GM23338 (cell line): ENCODE data around the gene LRRC28. TPM values are rescaled to one million over a fixed set of nuclear protein-coding genes. Genes with fewer than 3 reads are reported as not detected.

ENCODE experiments used
- ATAC-seq: fragments of 200-7000 bp; cut with Tn5 transposase; 3 replicates; pipeline ENCODE4 v1.9.1; 2020
- DNase-seq: peaks from one replicate; pipeline ENCODE4 v3.0.0-alpha.2; 2015; ENCODE audit warnings: low spot score
- H2AFZ ChIP-seq: fragments of 200-600 bp; sonication (generic); 2 replicates; pipeline ENCODE4 v1.8.0; 2016; ENCODE audit warnings: antibody characterized with exemption, mild to moderate bottlenecking, moderate library complexity
- H3F3A ChIP-seq: fragments of 200-600 bp; sonication (generic); replicated peaks from 2 replicates; pipeline ENCODE4 v1.8.0; 2017; ENCODE audit warnings: antibody characterized with exemption, mixed run types, low read depth
- H3K27ac ChIP-seq: fragments of 200-600 bp; sonication (generic); 2 replicates; pipeline ENCODE4 v1.6.1; 2016; ENCODE audit warnings: low read depth
- H3K27me3 ChIP-seq: fragments of 200-600 bp; sonication (generic); 2 replicates; pipeline ENCODE4 v1.8.0; 2016; ENCODE audit warnings: mild to moderate bottlenecking, mixed run types, moderate library complexity; ENCODE audit not compliant: insufficient read depth
- H3K36me3 ChIP-seq: fragments of 200-600 bp; sonication (generic); 2 replicates; pipeline ENCODE4 v1.8.0; 2016; ENCODE audit warnings: mild to moderate bottlenecking; ENCODE audit not compliant: insufficient read depth
- H3K4me1 ChIP-seq: fragments of 200-600 bp; sonication (generic); 2 replicates; pipeline ENCODE4 v1.8.0; 2016; ENCODE audit warnings: mild to moderate bottlenecking, moderate library complexity; ENCODE audit not compliant: insufficient read depth
- H3K4me2 ChIP-seq: fragments of 200-600 bp; sonication (generic); 2 replicates; pipeline ENCODE4 v1.7.1; 2017; ENCODE audit warnings: mixed run types
- H3K4me3 ChIP-seq: fragments of 200-600 bp; sonication (generic); 2 replicates; pipeline ENCODE4 v1.6.1; 2016; ENCODE audit warnings: mixed run types
- H3K79me2 ChIP-seq: fragments of 200-600 bp; sonication (generic); replicated peaks from 2 replicates; pipeline ENCODE4 v1.8.0; 2017; ENCODE audit warnings: mild to moderate bottlenecking; ENCODE audit not compliant: insufficient read depth
- H3K9me2 ChIP-seq: fragments of 200-600 bp; sonication (generic); 2 replicates; pipeline ENCODE4 v1.8.0; 2017; ENCODE audit not compliant: insufficient read depth
- H4K20me1 ChIP-seq: fragments of 200-600 bp; sonication (generic); replicated peaks from 2 replicates; pipeline ENCODE4 v1.8.0; 2017; ENCODE audit warnings: mild to moderate bottlenecking; ENCODE audit not compliant: insufficient read depth
- H3K27ac Mint-ChIP-seq: 2 replicates; pipeline ENCODE4 v1.8.0; 2020; ENCODE audit warnings: inconsistent platforms, mild to moderate bottlenecking, moderate library complexity, mixed read lengths
- H3K27me3 Mint-ChIP-seq: 3 replicates; pipeline ENCODE4 v1.8.0; 2022; ENCODE audit warnings: low read depth, mild to moderate bottlenecking, moderate library complexity, mixed read lengths, inconsistent platforms; ENCODE audit not compliant: insufficient read depth, poor library complexity
- H3K36me3 Mint-ChIP-seq: 3 replicates; pipeline ENCODE4 v1.8.0; 2021; ENCODE audit warnings: low read depth, mild to moderate bottlenecking, inconsistent platforms, moderate library complexity, mixed read lengths
- H3K4me1 Mint-ChIP-seq: 3 replicates; pipeline ENCODE4 v1.8.0; 2020; ENCODE audit warnings: mild to moderate bottlenecking, inconsistent platforms, mixed read lengths
- H3K4me3 Mint-ChIP-seq: 3 replicates; pipeline ENCODE4 v1.8.0; 2021; ENCODE audit warnings: moderate library complexity, mild to moderate bottlenecking, inconsistent platforms, mixed read lengths
- H3K9me3 Mint-ChIP-seq: 3 replicates; pipeline ENCODE4 v1.8.0; 2020; ENCODE audit warnings: moderate library complexity, mild to moderate bottlenecking, inconsistent platforms, mixed read lengths
- EZH2 ChIP-seq: fragments of 200-600 bp; sonication (generic); IDR thresholded peaks from one replicate; pipeline ENCODE4 v1.8.0; 2017; ENCODE audit warnings: antibody characterized with exemption, mild to moderate bottlenecking, low read depth; ENCODE audit not compliant: unreplicated experiment
- EZH2phosphoT487 ChIP-seq: fragments of 200-600 bp; sonication (generic); IDR thresholded peaks from one replicate; pipeline ENCODE4 v1.8.1; 2018; ENCODE audit warnings: antibody characterized with exemption; ENCODE audit not compliant: unreplicated experiment
- JUNB ChIP-seq: IDR thresholded peaks from one replicate; pipeline ENCODE4 v1.6.1; 2016; ENCODE audit warnings: antibody characterized with exemption; ENCODE audit not compliant: unreplicated experiment
- POLR2AphosphoS5 ChIP-seq: IDR thresholded peaks from 2 replicates; pipeline ENCODE4 v1.6.1; 2016; ENCODE audit warnings: antibody characterized with exemption, low read depth
- STAT1 ChIP-seq: IDR thresholded peaks from one replicate; pipeline ENCODE4 v1.6.1; 2016; ENCODE audit warnings: antibody characterized with exemption; ENCODE audit not compliant: unreplicated experiment
- ZNF331 ChIP-seq: fragments of 250-450 bp; sonication (Bioruptor Pico); IDR thresholded peaks from 2 replicates; pipeline ENCODE4 v1.5.0; 2020; ENCODE audit warnings: low read depth, mild to moderate bottlenecking, moderate library complexity
- long read RNA-seq: library from polyadenylated mRNA; unstranded; transcript quantifications from one replicate; pipeline ENCODE4 v2.0.0, GENCODE V29; 2020; ENCODE audit not compliant: unreplicated experiment
- polyA plus RNA-seq: library from polyadenylated mRNA; unstranded; fragments of >200 nt; fragmentation: Nextera tagmentation; extraction: Ambion mirVana; gene quantifications from 2 replicates; pipeline ENCODE4 v1.2.1, GENCODE V29; 2016
- total RNA-seq: library from RNA; depleted of rRNA; stranded (reverse); fragments of >200 nt; shearing (Covaris generic); gene quantifications from 2 replicates; pipeline ENCODE4 v1.2.3, GENCODE V29; 2014; rRNA removed
- TF ChIP-seq, protein P1 (sequence below), 2 experiments: fragments of 200-600 bp in 1 of 2; sonication (generic) in 1 of 2; conservative IDR thresholded peaks; 2 replicates each; pipeline versions ENCODE4 v1.5.1 to v1.6.1; 2016 to 2017; ENCODE audit warnings: antibody characterized with exemption in 2 of 2, low read depth in 2 of 2, mild to moderate bottlenecking in 2 of 2, moderate library complexity in 1 of 2
- TF ChIP-seq, protein P2 (sequence below): fragments of 250-450 bp; sonication (Bioruptor Pico); IDR thresholded peaks from 2 replicates; pipeline ENCODE4 v1.5.0; 2020; ENCODE audit warnings: mild to moderate bottlenecking, moderate library complexity
- TF ChIP-seq, protein P3 (sequence below): IDR thresholded peaks from 2 replicates; pipeline ENCODE4 v1.6.1; 2016; ENCODE audit warnings: antibody characterized with exemption

Gene LRRC28
- total RNA-seq: 26.7 and 28.4 TPM in 2 replicates
- 12.2 and 12.9 TPM in 2 replicates for polyA plus RNA-seq
- long read RNA-seq, full-length matches to known transcripts: 7 of 13 reads
- long read RNA-seq, partial matches to known transcripts: 0 of 13 reads
- long read RNA-seq, other reads (novel, unspliced or antisense): 6 of 13 reads

DNA sequence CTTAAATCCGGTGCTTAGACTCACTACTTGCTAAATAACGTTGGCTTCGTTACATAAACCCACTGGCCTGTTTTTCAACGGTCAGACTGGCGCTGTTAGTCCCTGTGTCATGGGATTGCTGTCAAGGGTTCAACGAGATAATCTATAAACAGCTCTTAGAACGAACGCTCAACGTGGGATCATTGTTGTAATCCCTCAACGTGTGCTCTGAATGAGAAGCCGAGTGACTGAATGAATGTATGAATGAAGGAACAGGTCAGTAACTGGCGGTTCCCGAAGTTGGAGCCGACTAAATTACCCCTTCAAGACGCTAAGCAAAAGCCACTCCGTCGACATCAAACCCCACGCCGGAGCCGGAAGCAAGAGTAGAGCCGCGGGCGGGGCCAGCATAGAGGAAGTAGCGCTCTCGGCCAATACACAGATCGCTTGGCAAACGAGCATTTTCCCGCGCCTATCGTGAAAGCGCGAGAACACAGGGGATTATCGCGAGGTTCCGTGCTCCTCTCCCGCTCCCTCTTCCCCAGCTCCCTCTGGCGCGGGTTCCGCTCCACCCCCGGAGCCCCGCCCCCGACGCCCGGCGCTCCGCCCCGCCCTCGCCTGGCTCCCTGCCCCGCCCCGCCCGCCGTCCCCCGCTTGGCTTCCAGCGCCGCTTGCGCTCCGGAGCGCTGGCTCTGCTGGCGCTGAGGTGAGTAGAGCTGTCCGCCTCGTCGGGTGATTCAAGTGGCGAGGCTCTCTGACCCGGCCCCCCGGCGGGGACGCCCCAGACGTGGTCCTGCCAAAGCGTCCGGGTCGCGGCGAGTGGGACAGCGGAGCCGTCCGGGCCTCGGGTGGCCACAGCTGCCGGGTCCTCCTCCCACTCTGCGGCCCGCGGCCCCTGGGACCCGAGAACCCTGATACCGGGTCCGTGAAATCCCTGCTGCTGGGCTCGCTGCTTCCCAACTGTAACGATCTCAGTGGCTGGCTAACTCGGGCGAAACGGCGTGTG is at the start of gene LRRC28:
LRRC28 (plus strand) TSS at position 625 of the 985 bp plus-strand sequence. CDS start 4,477 bp downstream, outside the sequence.
- Histone ChIP-seq H3K4me3 (peak within 1 kb of the TSS; percentile 76), H3K4me1 (peaks cover 10% of the 10 kb centered on the region; the same call in 1 of the 2 replicates), H3K79me2 (peaks cover 30% of the 10 kb centered on the region), H3K4me2 (peak within 1 kb of the TSS; percentile 88), H3K27ac (peak within 1 kb of the TSS; percentile 82), H2AFZ (peak within 1 kb of the TSS; percentile 66; the same call in 1 of the 2 replicates), H3K36me3 (no peaks in the 10 kb centered on the region), H3K9me2 (no peaks in the 10 kb centered on the region), H3K27me3 (no peaks in the 10 kb centered on the region), H4K20me1 (no peaks in the 10 kb centered on the region), H3F3A (peaks cover 5% of the 10 kb centered on the region; the same call in 1 of the 2 replicates)
- Mint-ChIP-seq H3K4me1 (peaks cover 15% of the 10 kb centered on the region), H3K36me3 (no peaks in the 10 kb centered on the region), H3K27ac (peak within 1 kb of the TSS; percentile 96), H3K9me3 (no peaks in the 10 kb centered on the region), H3K27me3 (peaks cover 3% of the 10 kb centered on the region), H3K4me3 (no peak within 1 kb of the TSS; the same call in 2 of the 3 replicates)
- DNase-seq (peak; percentile 100), ATAC-seq (peak; percentile 94)
- TF ChIP-seq POLR2AphosphoS5 (peak; percentile 90), JUNB (no peak)

DNA sequence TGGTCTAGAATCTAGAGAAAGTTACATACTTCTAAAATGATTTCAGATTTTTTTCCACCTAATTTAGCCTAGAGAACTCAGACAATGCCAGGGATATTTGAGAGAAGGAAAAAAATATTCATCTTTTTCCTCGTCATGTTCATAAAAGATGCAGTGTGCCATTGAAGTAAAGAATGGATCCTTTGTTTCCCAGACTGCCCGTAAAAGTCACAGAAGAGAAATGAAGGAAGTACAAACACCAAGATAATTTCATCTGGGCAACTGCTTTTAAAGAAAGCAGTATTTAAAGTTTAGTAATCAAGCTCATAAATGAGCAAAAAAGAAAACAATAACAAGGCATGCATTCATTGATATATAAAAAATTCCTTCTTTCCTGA is 49.1 kb upstream of the LRRC28 start:
- H2AFZ ChIP-seq: no peak overlapping the region
- H3K4me3 ChIP-seq: no peak overlapping the region
- H3K27ac ChIP-seq: no peak overlapping the region
- ATAC-seq (no peak), DNase-seq (no peak)
- Mint-ChIP-seq H3K4me1 (no peaks in the 10 kb centered on the region), H3K36me3 (peaks cover 15% of the 10 kb centered on the region), H3K27ac (no peak overlapping the region), H3K9me3 (no peaks in the 10 kb centered on the region), H3K4me3 (no peak overlapping the region), H3K27me3 (peaks cover under 1% of the 10 kb centered on the region)
- H3K4me1 ChIP-seq: no peaks in the 10 kb centered on the region
- no peaks in the 10 kb centered on the region for H4K20me1 ChIP-seq
- no peaks in the 10 kb centered on the region for H3K79me2 ChIP-seq
- no peaks in the 10 kb centered on the region for H3K27me3 ChIP-seq
- no peak overlapping the region for H3K4me2 ChIP-seq
- H3K9me2 ChIP-seq: no peaks in the 10 kb centered on the region; the same call in 1 of the 2 replicates
- peaks cover 5% of the 10 kb centered on the region; the same call in 1 of the 2 replicates for H3K36me3 ChIP-seq
- H3F3A ChIP-seq: no peaks in the 10 kb centered on the region
- no peak for TF ChIP-seq STAT1
- TF ChIP-seq, protein P1, sequence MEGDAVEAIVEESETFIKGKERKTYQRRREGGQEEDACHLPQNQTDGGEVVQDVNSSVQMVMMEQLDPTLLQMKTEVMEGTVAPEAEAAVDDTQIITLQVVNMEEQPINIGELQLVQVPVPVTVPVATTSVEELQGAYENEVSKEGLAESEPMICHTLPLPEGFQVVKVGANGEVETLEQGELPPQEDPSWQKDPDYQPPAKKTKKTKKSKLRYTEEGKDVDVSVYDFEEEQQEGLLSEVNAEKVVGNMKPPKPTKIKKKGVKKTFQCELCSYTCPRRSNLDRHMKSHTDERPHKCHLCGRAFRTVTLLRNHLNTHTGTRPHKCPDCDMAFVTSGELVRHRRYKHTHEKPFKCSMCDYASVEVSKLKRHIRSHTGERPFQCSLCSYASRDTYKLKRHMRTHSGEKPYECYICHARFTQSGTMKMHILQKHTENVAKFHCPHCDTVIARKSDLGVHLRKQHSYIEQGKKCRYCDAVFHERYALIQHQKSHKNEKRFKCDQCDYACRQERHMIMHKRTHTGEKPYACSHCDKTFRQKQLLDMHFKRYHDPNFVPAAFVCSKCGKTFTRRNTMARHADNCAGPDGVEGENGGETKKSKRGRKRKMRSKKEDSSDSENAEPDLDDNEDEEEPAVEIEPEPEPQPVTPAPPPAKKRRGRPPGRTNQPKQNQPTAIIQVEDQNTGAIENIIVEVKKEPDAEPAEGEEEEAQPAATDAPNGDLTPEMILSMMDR (conservative IDR thresholded peaks at IDR 0.05; ENCODE audit: low read depth in 2 of 2): no peak
- no peak for TF ChIP-seq POLR2AphosphoS5
- TF ChIP-seq, protein P2, sequence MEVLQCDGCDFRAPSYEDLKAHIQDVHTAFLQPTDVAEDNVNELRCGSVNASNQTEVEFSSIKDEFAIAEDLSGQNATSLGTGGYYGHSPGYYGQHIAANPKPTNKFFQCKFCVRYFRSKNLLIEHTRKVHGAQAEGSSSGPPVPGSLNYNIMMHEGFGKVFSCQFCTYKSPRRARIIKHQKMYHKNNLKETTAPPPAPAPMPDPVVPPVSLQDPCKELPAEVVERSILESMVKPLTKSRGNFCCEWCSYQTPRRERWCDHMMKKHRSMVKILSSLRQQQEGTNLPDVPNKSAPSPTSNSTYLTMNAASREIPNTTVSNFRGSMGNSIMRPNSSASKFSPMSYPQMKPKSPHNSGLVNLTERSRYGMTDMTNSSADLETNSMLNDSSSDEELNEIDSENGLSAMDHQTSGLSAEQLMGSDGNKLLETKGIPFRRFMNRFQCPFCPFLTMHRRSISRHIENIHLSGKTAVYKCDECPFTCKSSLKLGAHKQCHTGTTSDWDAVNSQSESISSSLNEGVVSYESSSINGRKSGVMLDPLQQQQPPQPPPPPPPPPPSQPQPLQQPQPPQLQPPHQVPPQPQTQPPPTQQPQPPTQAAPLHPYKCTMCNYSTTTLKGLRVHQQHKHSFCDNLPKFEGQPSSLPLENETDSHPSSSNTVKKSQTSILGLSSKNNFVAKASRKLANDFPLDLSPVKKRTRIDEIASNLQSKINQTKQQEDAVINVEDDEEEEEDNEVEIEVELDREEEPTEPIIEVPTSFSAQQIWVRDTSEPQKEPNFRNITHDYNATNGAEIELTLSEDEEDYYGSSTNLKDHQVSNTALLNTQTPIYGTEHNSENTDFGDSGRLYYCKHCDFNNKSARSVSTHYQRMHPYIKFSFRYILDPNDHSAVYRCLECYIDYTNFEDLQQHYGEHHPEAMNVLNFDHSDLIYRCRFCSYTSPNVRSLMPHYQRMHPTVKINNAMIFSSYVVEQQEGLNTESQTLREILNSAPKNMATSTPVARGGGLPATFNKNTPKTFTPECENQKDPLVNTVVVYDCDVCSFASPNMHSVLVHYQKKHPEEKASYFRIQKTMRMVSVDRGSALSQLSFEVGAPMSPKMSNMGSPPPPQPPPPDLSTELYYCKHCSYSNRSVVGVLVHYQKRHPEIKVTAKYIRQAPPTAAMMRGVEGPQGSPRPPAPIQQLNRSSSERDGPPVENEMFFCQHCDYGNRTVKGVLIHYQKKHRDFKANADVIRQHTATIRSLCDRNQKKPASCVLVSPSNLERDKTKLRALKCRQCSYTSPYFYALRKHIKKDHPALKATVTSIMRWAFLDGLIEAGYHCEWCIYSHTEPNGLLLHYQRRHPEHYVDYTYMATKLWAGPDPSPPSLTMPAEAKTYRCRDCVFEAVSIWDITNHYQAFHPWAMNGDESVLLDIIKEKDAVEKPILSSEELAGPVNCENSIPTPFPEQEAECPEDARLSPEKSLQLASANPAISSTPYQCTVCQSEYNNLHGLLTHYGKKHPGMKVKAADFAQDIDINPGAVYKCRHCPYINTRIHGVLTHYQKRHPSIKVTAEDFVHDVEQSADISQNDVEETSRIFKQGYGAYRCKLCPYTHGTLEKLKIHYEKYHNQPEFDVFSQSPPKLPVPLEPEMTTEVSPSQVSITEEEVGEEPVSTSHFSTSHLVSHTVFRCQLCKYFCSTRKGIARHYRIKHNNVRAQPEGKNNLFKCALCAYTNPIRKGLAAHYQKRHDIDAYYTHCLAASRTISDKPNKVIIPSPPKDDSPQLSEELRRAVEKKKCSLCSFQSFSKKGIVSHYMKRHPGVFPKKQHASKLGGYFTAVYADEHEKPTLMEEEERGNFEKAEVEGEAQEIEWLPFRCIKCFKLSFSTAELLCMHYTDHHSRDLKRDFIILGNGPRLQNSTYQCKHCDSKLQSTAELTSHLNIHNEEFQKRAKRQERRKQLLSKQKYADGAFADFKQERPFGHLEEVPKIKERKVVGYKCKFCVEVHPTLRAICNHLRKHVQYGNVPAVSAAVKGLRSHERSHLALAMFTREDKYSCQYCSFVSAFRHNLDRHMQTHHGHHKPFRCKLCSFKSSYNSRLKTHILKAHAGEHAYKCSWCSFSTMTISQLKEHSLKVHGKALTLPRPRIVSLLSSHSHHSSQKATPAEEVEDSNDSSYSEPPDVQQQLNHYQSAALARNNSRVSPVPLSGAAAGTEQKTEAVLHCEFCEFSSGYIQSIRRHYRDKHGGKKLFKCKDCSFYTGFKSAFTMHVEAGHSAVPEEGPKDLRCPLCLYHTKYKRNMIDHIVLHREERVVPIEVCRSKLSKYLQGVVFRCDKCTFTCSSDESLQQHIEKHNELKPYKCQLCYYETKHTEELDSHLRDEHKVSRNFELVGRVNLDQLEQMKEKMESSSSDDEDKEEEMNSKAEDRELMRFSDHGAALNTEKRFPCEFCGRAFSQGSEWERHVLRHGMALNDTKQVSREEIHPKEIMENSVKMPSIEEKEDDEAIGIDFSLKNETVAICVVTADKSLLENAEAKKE (CRISPR knock-in tag): no peak
- no peak for TF ChIP-seq ZNF331 (CRISPR knock-in tag)
- TF ChIP-seq, protein P3, sequence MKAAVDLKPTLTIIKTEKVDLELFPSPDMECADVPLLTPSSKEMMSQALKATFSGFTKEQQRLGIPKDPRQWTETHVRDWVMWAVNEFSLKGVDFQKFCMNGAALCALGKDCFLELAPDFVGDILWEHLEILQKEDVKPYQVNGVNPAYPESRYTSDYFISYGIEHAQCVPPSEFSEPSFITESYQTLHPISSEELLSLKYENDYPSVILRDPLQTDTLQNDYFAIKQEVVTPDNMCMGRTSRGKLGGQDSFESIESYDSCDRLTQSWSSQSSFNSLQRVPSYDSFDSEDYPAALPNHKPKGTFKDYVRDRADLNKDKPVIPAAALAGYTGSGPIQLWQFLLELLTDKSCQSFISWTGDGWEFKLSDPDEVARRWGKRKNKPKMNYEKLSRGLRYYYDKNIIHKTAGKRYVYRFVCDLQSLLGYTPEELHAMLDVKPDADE: no peak
- TF ChIP-seq EZH2phosphoT487: no peak
- no peak for TF ChIP-seq EZH2
